Left forelimb (tissue), 1 donor: ENCODE data around the gene SPINT2.
"Not testable (repeated sequence)": the region's sequence is repeated elsewhere in the genome, so short reads cannot be mapped to it uniquely, and the experiment has no call there.

ENCODE experiments used
- DNase-seq: peaks from one replicate; pipeline ENCODE4 v3.0.0-alpha.2; 2018; ENCODE audit warnings: low spot score

The SPINT2 gene

GRCh38 chr19:38264486-38265212, at the start of gene SPINT2:
TSS of gene SPINT2 (plus strand) at chr19:38264573. CDS start at chr19:38264893, 320 bp downstream.
- no peak for DNase-seq

- DNase-seq, result no peak
Observed at GRCh38 chr19:38216785-38217641, 47.4 kb upstream of the SPINT2 start.

GRCh38 chr19:38218204-38218603, 46.2 kb upstream of the SPINT2 start:
- DNase-seq, result no peak

- DNase-seq, result no peak
Observed at GRCh38 chr19:38219221-38219620, 45.2 kb upstream of the SPINT2 start.

GRCh38 chr19:38221421-38221820, 43.0 kb upstream of the SPINT2 start:
- no peak for DNase-seq

GRCh38 chr19:38221919-38222830, 42.2 kb upstream of the SPINT2 start:
- DNase-seq, result no peak

GRCh38 chr19:38223119-38223523, 41.3 kb upstream of the SPINT2 start:
- DNase-seq, result no peak

- no peak for DNase-seq
Observed at GRCh38 chr19:38223617-38224013, 40.8 kb upstream of the SPINT2 start.

- peak; percentile 87 for DNase-seq
Observed at GRCh38 chr19:38224014-38224862, 40.1 kb upstream of the SPINT2 start, which contains the start of gene DPF1. TSS of gene DPF1 (minus strand) at chr19:38224222. CDS start at chr19:38224142, 80 bp downstream.

GRCh38 chr19:38224863-38225218, 39.5 kb upstream of the SPINT2 start:
- DNase-seq, result not testable (repeated sequence)

- DNase-seq, result no peak
Observed at GRCh38 chr19:38227287-38228004, 36.9 kb upstream of the SPINT2 start.

- no peak for DNase-seq
Observed at GRCh38 chr19:38228005-38228377, 36.4 kb upstream of the SPINT2 start.

GRCh38 chr19:38228491-38229439, 35.6 kb upstream of the SPINT2 start:
- DNase-seq, result no peak

GRCh38 chr19:38229585-38230073, 34.7 kb upstream of the SPINT2 start:
- DNase-seq, result no peak

GRCh38 chr19:38230506-38231133, 33.8 kb upstream of the SPINT2 start:
- DNase-seq, result not testable (repeated sequence)

- no peak for DNase-seq
Observed at GRCh38 chr19:38231918-38232317, 32.5 kb upstream of the SPINT2 start.

- DNase-seq, result no peak
Observed at GRCh38 chr19:38233740-38234251, 30.6 kb upstream of the SPINT2 start.

- no peak for DNase-seq
Observed at GRCh38 chr19:38234615-38235014, 29.8 kb upstream of the SPINT2 start.
